Heart left ventricle (tissue), 16 donors: ENCODE data around the gene IL20RA. TPM values are rescaled to one million over a fixed set of nuclear protein-coding genes. Genes with fewer than 3 reads are reported as not detected.
A peak's percentile ranks its signal among the peaks of the same experiment; 100 is the strongest.

Experiments used
- ATAC-seq, 4 donors: fragments of 200-7000 bp; cut with Tn5 transposase; one replicate each; pipeline ENCODE4 v1.9.1; 2020 to 2022; ENCODE audit warnings: moderate library complexity in 4 of 4, mild to moderate bottlenecking in 3 of 4, moderate number of reproducible peaks in 1 of 4
- DNase-seq, 5 donors: peaks; one replicate each; pipeline ENCODE4 v3.0.0-alpha.2; 2020
- H3K27ac ChIP-seq, 12 donors: fragments of 200-600 bp; sonication (generic) in 4 of 12; one replicate each; pipeline versions ENCODE4 v1.5.0 to v1.8.0; 2016 to 2022; ENCODE audit warnings: mild to moderate bottlenecking in 2 of 12
- H3K27me3 ChIP-seq, 9 donors: fragments of 200-600 bp; sonication (generic) in 2 of 9; one replicate each; pipeline versions ENCODE4 v1.5.1 to v1.8.0; 2016 to 2022; ENCODE audit warnings: mild to moderate bottlenecking in 3 of 9
- H3K36me3 ChIP-seq, 9 donors: fragments of 200-600 bp; sonication (generic) in 2 of 9; one replicate each; pipeline versions ENCODE4 v1.5.0 to v1.8.0; 2018 to 2022; ENCODE audit warnings: mild to moderate bottlenecking in 2 of 9
- H3K4me1 ChIP-seq, 12 donors: fragments of 200-600 bp; sonication (generic) in 4 of 12; one replicate each; pipeline versions ENCODE4 v1.5.0 to v1.8.0; 2016 to 2022; ENCODE audit warnings: mild to moderate bottlenecking in 3 of 12
- H3K4me3 ChIP-seq, 12 donors: fragments of 200-600 bp; sonication (generic) in 4 of 12; one replicate each; pipeline versions ENCODE4 v1.5.0 to v1.8.0; 2017 to 2022; ENCODE audit warnings: mild to moderate bottlenecking in 9 of 12, moderate library complexity in 4 of 12
- H3K9me3 ChIP-seq, 12 donors: fragments of 200-600 bp; sonication (generic) in 4 of 12; one replicate each; pipeline versions ENCODE4 v1.5.0 to v1.8.0; 2016 to 2022; ENCODE audit warnings: mild to moderate bottlenecking in 1 of 12
- CTCF ChIP-seq, 12 donors: fragments of 200-600 bp; sonication (generic) in 4 of 12; IDR thresholded peaks; one replicate each; pipeline versions ENCODE4 v1.5.0 to v1.8.0; 2018 to 2022; ENCODE audit warnings: antibody characterized with exemption in 12 of 12, mild to moderate bottlenecking in 5 of 12
- POLR2A ChIP-seq, 2 donors: fragments of 450-650 bp; IDR thresholded peaks; one replicate each; pipeline ENCODE4 v1.6.1; 2017; ENCODE audit warnings: antibody characterized with exemption in 2 of 2, mild to moderate bottlenecking in 2 of 2, moderate library complexity in 2 of 2
- WGBS, 4 donors: extraction: QIAGEN DNeasy Blood & Tissue Kit in 2 of 4; methylation state at CpG; one replicate each; pipeline versions ENCODE4 v1.1.5 to v1.1.7; 2013 to 2018; 5-methylcytosine and 5-hydroxymethylcytosine counted together
- intact Hi-C, 10 donors: fragments of 100-400 bp; cut with DNase I; formaldehyde crosslinking; loops; one replicate each; pipeline versions ENCODE4 v1.11.1 to v1.14.2; 2022
- polyA plus RNA-seq, 2 donors: library from polyadenylated mRNA; stranded (reverse); fragments of 200-250 nt; gene quantifications; one replicate each; pipeline ENCODE4 v1.2.3, GENCODE V29; 2013
- total RNA-seq, 9 donors: library from RNA; depleted of rRNA in 2 of 9; stranded (reverse); fragments of >200 nt in 2 of 9; fragmentation: NEBNext Ultra II Directional in 3 of 9; extraction: Animal tissue kit (Norgen Biotek cat#: 25700) in 3 of 9; gene quantifications; one replicate each; pipeline versions ENCODE4 v1.1.0 to v1.2.4, GENCODE V29; 2016 to 2023
- donor health status: ischemic (EF 13 %, LVEDD 7.1; RV severe dilation, severe dysfunction).
- donor health status: healthy with polysubstance abuse.
- donor health status: DM: no; HTN: yes; CAD: no.
- donor health status: DM: no; HTN: no; CAD: no.
- donor health status: ischemic (EF 25% LVEDD 6.9; RV normal size, moderate dysfunction).
- donor health status: ischemic (EF 25% LVEDD 5.7; RV mildly dilated, moderate dysfunction).
- donor health status: healthy.
- donor health status: DM: yes; HTN: yes; CAD: no.
- donor health status: ischemic (EF 35%, LVEDD 5.7; RV mildly dilated, moderate dysfunction).
- donor health status: nonischemic (EF 11% LVEDD 7.7; RV severe dilation, severe dysfunction).
- donor health status: DM: yes; HTN: yes; CAD: no.
- donor health status: PGD.
- donor health status: ischemic (EF 29% LVEDD 5.4; RV normal size, mild dysfunction).
- donor health status: nonischemic (EF 23%, LVEDD 6.1; RV moderate dilation, normal function).

The IL20RA gene
- total and polyA plus RNA-seq, 11 donors: 0.19 to 6.9 (median 1.3) TPM

- intact Hi-C loops: no loop called here
- DNase-seq (no peak), ATAC-seq (no peak)
- TF ChIP-seq POLR2A (IDR thresholded peaks at IDR 0.05) (no peak), CTCF (IDR thresholded peaks at IDR 0.05) (no peak)
- peaks cover 0 to 20% (median 3%) of the 10 kb centered on the region in 12 donors for H3K4me1 ChIP-seq
- no peaks in the 10 kb centered on the region for H3K36me3 ChIP-seq
- H3K4me3 ChIP-seq: no peak overlapping the region
- no peak overlapping the region for H3K27ac ChIP-seq
- H3K9me3 ChIP-seq: no peaks in the 10 kb centered on the region
- H3K27me3 ChIP-seq: peaks cover 0 to 55% (median 3%) of the 10 kb centered on the region in 9 donors
These were observed 53.1 kb downstream of the IL20RA start for GRCh38 chr6:136991646-136992045.

GRCh38 chr6:136990754-136991153 lies 54.0 kb downstream of the IL20RA start:
- no peak for ATAC-seq
- H3K27ac ChIP-seq: no peak overlapping the region
- peaks cover 0 to 52% (median 0%) of the 10 kb centered on the region in 9 donors for H3K27me3 ChIP-seq
- H3K9me3 ChIP-seq: no peaks in the 10 kb centered on the region
- DNase-seq: no peak
- H3K36me3 ChIP-seq: no peaks in the 10 kb centered on the region
- intact Hi-C loops: no loop called here
- 78 to 82% (median 79%) methylated on average over 3 of the region's 3 CpGs for WGBS, 4 donors
- no peak overlapping the region for H3K4me3 ChIP-seq
- peaks cover 0 to 20% (median 3%) of the 10 kb centered on the region in 12 donors for H3K4me1 ChIP-seq
- no peak for TF ChIP-seq CTCF (IDR thresholded peaks at IDR 0.05)

- WGBS, 4 donors: 35 to 39% (median 38%) methylated on average over 4 of the region's 4 CpGs
- H3K4me3 ChIP-seq: peak overlapping the region; percentile 16 to 67 (median 56)
- no peak for ATAC-seq
- peaks cover 0 to 20% (median 3%) of the 10 kb centered on the region in 12 donors for H3K4me1 ChIP-seq
- peak overlapping the region in 5 of 12 donors; percentile 30 to 69 (median 46) for H3K27ac ChIP-seq
- no peak for TF ChIP-seq CTCF (IDR thresholded peaks at IDR 0.05)
- TF ChIP-seq POLR2A (IDR thresholded peaks at IDR 0.05): no peak
- intact Hi-C loops: no loop called here
- DNase-seq: no peak
- no peaks in the 10 kb centered on the region for H3K36me3 ChIP-seq
- H3K27me3 ChIP-seq: peaks cover 0 to 47% (median 0%) of the 10 kb centered on the region in 9 donors
- H3K9me3 ChIP-seq: no peaks in the 10 kb centered on the region
These were observed 54.6 kb downstream of the IL20RA start for GRCh38 chr6:136990242-136990578.

GRCh38 chr6:136989571-136990241 lies 55.1 kb downstream of the IL20RA start:
- Histone ChIP-seq H3K36me3 (no peaks in the 10 kb centered on the region), H3K27ac (peak overlapping the region in 9 of 12 donors; percentile 7 to 69 (median 40)), H3K9me3 (no peaks in the 10 kb centered on the region), H3K4me3 (peak overlapping the region; percentile 16 to 67 (median 56)), H3K27me3 (peaks cover 0 to 47% (median 0%) of the 10 kb centered on the region in 9 donors), H3K4me1 (peaks cover 0 to 20% (median 3%) of the 10 kb centered on the region in 12 donors)
- TF ChIP-seq CTCF (IDR thresholded peaks at IDR 0.05) (no peak), POLR2A (IDR thresholded peaks at IDR 0.05) (no peak)
- DNase-seq (peak in 4 of 5 donors; percentile 39 to 74 (median 45)), ATAC-seq (peak; percentile 88 to 97 (median 94))
- intact Hi-C loops: no loop called here
- WGBS, 4 donors: 1 to 2% (median 1%) methylated on average over 21 to 40 of the region's 40 CpGs
